ENCODE results near the gene CILP. TPM values are rescaled to one million over a fixed set of nuclear protein-coding genes. Genes with fewer than 3 reads are reported as not detected.

CILP gene
- total RNA-seq, 2 donors from 2014 or later: 8.5 to 15.8 TPM

GRCh38 chr15:65201918-65202317 lies 9.4 kb downstream of the CILP start:
- DNase-seq (ENCODE audit: low spot score) (no peak), ATAC-seq (ENCODE audit: insufficient number of reproducible peaks, low FRiP score, low read depth) (no peak)
- no peak for TF ChIP-seq CTCF (IDR thresholded peaks at IDR 0.05)
- H3K27me3 ChIP-seq (replicated peaks; ENCODE audit: insufficient read depth): no peaks in the 10 kb centered on the region
- H3K4me1 ChIP-seq (ENCODE audit: control insufficient read depth in 1 of 2, low read depth in 2 of 2): no peaks in the 10 kb centered on the region
- no peak overlapping the region for H3K27ac ChIP-seq
- H3K36me3 ChIP-seq: no peaks in the 10 kb centered on the region
- no peak overlapping the region for H3K4me3 ChIP-seq
- H3K9me3 ChIP-seq: no peaks in the 10 kb centered on the region

GRCh38 chr15:65198571-65198970 lies 12.7 kb downstream of the CILP start:
- DNase-seq (ENCODE audit: low spot score) (no peak), ATAC-seq (ENCODE audit: insufficient number of reproducible peaks, low FRiP score, low read depth) (no peak)
- no peaks in the 10 kb centered on the region for H3K36me3 ChIP-seq
- no peak for TF ChIP-seq CTCF (IDR thresholded peaks at IDR 0.05)
- H3K27me3 ChIP-seq (replicated peaks; ENCODE audit: insufficient read depth): no peaks in the 10 kb centered on the region
- no peak overlapping the region for H3K4me3 ChIP-seq
- H3K4me1 ChIP-seq (ENCODE audit: control insufficient read depth in 1 of 2, low read depth in 2 of 2): peaks cover 0 to 8% of the 10 kb centered on the region in 2 donors
- no peaks in the 10 kb centered on the region for H3K9me3 ChIP-seq
- H3K27ac ChIP-seq: no peak overlapping the region

GRCh38 chr15:65197337-65197645 lies 14.0 kb downstream of the CILP start:
- Histone ChIP-seq H3K9me3 (no peaks in the 10 kb centered on the region), H3K4me3 (no peak overlapping the region), H3K27ac (no peak overlapping the region), H3K27me3 (replicated peaks; ENCODE audit: insufficient read depth) (no peaks in the 10 kb centered on the region), H3K36me3 (no peaks in the 10 kb centered on the region), H3K4me1 (ENCODE audit: control insufficient read depth in 1 of 2, low read depth in 2 of 2) (peaks cover 0 to 8% of the 10 kb centered on the region in 2 donors)
- ATAC-seq (ENCODE audit: insufficient number of reproducible peaks, low FRiP score, low read depth): no peak
- no peak for DNase-seq (ENCODE audit: low spot score)
- TF ChIP-seq CTCF (IDR thresholded peaks at IDR 0.05): no peak

- H3K36me3 ChIP-seq: no peaks in the 10 kb centered on the region
- H3K27me3 ChIP-seq (replicated peaks; ENCODE audit: insufficient read depth): no peaks in the 10 kb centered on the region
- peaks cover 0 to 8% of the 10 kb centered on the region in 2 donors for H3K4me1 ChIP-seq (ENCODE audit: control insufficient read depth in 1 of 2, low read depth in 2 of 2)
- no peaks in the 10 kb centered on the region for H3K9me3 ChIP-seq
- no peak for TF ChIP-seq CTCF (IDR thresholded peaks at IDR 0.05)
- no peak overlapping the region for H3K4me3 ChIP-seq
- DNase-seq (ENCODE audit: low spot score) (no peak), ATAC-seq (ENCODE audit: insufficient number of reproducible peaks, low FRiP score, low read depth) (no peak)
- H3K27ac ChIP-seq: no peak overlapping the region
Measured at GRCh38 chr15:65196637-65197336, 14.5 kb downstream of the CILP start.

GRCh38 chr15:65195548-65195923 lies 15.7 kb downstream of the CILP start:
- Histone ChIP-seq H3K36me3 (no peaks in the 10 kb centered on the region), H3K9me3 (no peaks in the 10 kb centered on the region), H3K27ac (peak overlapping the region in 1 of 2 donors; percentile 32), H3K4me3 (no peak overlapping the region), H3K4me1 (ENCODE audit: control insufficient read depth in 1 of 2, low read depth in 2 of 2) (peaks cover 0 to 8% of the 10 kb centered on the region in 2 donors), H3K27me3 (replicated peaks; ENCODE audit: insufficient read depth) (no peaks in the 10 kb centered on the region)
- ATAC-seq (ENCODE audit: insufficient number of reproducible peaks, low FRiP score, low read depth) (no peak), DNase-seq (ENCODE audit: low spot score) (no peak)
- no peak for TF ChIP-seq CTCF (IDR thresholded peaks at IDR 0.05)

Measured in thoracic aorta (tissue), 2 donors.